OCI-LY1 (cell line): ENCODE measurements around the gene SPRTN.

ENCODE experiments used
- H2AFZ ChIP-seq: fragments of 200-600 bp; sonication (generic), shearing (Covaris generic); 2 replicates; pipeline ENCODE4 v1.6.0; 2014; ENCODE audit warnings: antibody characterized with exemption, mild to moderate bottlenecking, low read length
- H3F3A ChIP-seq: fragments of 200-600 bp; sonication (generic), shearing (Covaris generic); 2 replicates; pipeline ENCODE4 v1.6.0; 2014; ENCODE audit warnings: mild to moderate bottlenecking, antibody characterized with exemption, low read length, moderate library complexity; ENCODE audit not compliant: insufficient read depth
- H3K27ac ChIP-seq: fragments of 200-600 bp; sonication (generic); 2 replicates; pipeline ENCODE4 v1.5.1; 2014; ENCODE audit warnings: low read length, mixed run types, mild to moderate bottlenecking, low read depth; ENCODE audit not compliant: poor library complexity, severe bottlenecking
- H3K27me3 ChIP-seq: fragments of 200-600 bp; sonication (generic); 2 replicates; pipeline ENCODE4 v1.6.0; 2014; ENCODE audit warnings: antibody characterized with exemption, mild to moderate bottlenecking, low read length, moderate library complexity; ENCODE audit not compliant: insufficient read depth
- H3K36me3 ChIP-seq: fragments of 200-600 bp; sonication (generic); 2 replicates; pipeline ENCODE4 v1.6.1; 2014; ENCODE audit warnings: mild to moderate bottlenecking, antibody characterized with exemption, low read length, moderate library complexity, mixed read lengths; ENCODE audit not compliant: insufficient read depth
- H3K4me1 ChIP-seq: fragments of 200-600 bp; sonication (generic); 2 replicates; pipeline ENCODE4 v1.5.1; 2014; ENCODE audit warnings: mild to moderate bottlenecking, low read length, moderate library complexity; ENCODE audit not compliant: insufficient read depth, severe bottlenecking
- H3K4me2 ChIP-seq: fragments of 200-600 bp; sonication (generic), shearing (Covaris generic); 2 replicates; pipeline ENCODE4 v1.6.1; 2014; ENCODE audit warnings: low read length
- H3K4me3 ChIP-seq: fragments of 200-600 bp; sonication (generic); 2 replicates; pipeline ENCODE4 v1.5.1; 2014; ENCODE audit warnings: low read length, low read depth, mild to moderate bottlenecking, mixed read lengths; ENCODE audit not compliant: poor library complexity, severe bottlenecking
- H3K79me2 ChIP-seq: fragments of 200-600 bp; shearing (Covaris generic); 2 replicates; pipeline ENCODE4 v1.6.1; 2016; ENCODE audit warnings: mixed run types, low read length, mixed read lengths; ENCODE audit not compliant: insufficient read depth
- H3K9ac ChIP-seq: fragments of 200-600 bp; sonication (generic), shearing (Covaris generic); 2 replicates; pipeline ENCODE4 v1.6.1; 2014; ENCODE audit warnings: mild to moderate bottlenecking, low read length, mixed read lengths
- H3K9me2 ChIP-seq: fragments of 200-600 bp; sonication (generic), shearing (Covaris generic); 2 replicates; pipeline ENCODE4 v1.6.1; 2014; ENCODE audit warnings: low read depth, mild to moderate bottlenecking, low read length, mixed read lengths
- H3K9me3 ChIP-seq: fragments of 200-600 bp; shearing (Covaris generic); 2 replicates; pipeline ENCODE4 v1.6.1; 2014; ENCODE audit warnings: low read length, mixed read lengths
- H4K20me1 ChIP-seq: fragments of 200-600 bp; sonication (generic), shearing (Covaris generic); 2 replicates; pipeline ENCODE4 v1.6.0; 2016; ENCODE audit warnings: mild to moderate bottlenecking, low read length; ENCODE audit not compliant: insufficient read depth
- EZH2 ChIP-seq: fragments of 200-600 bp; sonication (generic), shearing (Covaris generic); IDR thresholded peaks from 2 replicates; pipeline ENCODE4 v1.8.0; 2017; ENCODE audit warnings: borderline replicate concordance, mixed run types, mild to moderate bottlenecking, antibody characterized with exemption, low read length, moderate library complexity, mixed read lengths
- TF ChIP-seq, protein P1 (sequence below): fragments of 200-600 bp; sonication (generic), shearing (Covaris generic); IDR thresholded peaks from 2 replicates; pipeline ENCODE4 v1.5.1; 2017; ENCODE audit warnings: mild to moderate bottlenecking, antibody characterized with exemption, low read length, moderate library complexity, mixed read lengths

SPRTN gene

DNA sequence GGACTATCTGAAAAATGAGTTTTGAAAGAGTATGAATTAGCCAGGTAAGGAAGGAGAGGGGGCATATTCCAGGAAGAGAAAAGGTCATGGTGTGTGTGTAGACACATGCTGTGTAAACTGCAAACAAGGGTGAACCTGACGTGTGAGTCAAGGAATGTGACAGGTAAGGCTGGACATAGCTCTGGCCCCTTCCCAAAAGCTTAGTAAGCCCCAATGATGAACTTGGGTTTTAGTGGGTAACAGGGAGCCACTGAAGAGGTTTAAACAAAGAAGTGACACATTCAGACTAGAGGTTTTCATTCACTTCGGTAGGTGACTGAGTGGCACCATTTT lies 47.3 kb downstream of the SPRTN start:
- no peak overlapping the region for H3K9ac ChIP-seq
- H3K27me3 ChIP-seq, result no peaks in the 10 kb centered on the region
- H3K4me3 ChIP-seq, result no peak overlapping the region
- H3F3A ChIP-seq, result no peaks in the 10 kb centered on the region
- peaks cover 10% of the 10 kb centered on the region; the same call in 1 of the 2 replicates for H3K79me2 ChIP-seq
- H3K9me3 ChIP-seq, result no peaks in the 10 kb centered on the region
- no peaks in the 10 kb centered on the region for H3K9me2 ChIP-seq
- no peaks in the 10 kb centered on the region for H4K20me1 ChIP-seq
- TF ChIP-seq, protein P1, sequence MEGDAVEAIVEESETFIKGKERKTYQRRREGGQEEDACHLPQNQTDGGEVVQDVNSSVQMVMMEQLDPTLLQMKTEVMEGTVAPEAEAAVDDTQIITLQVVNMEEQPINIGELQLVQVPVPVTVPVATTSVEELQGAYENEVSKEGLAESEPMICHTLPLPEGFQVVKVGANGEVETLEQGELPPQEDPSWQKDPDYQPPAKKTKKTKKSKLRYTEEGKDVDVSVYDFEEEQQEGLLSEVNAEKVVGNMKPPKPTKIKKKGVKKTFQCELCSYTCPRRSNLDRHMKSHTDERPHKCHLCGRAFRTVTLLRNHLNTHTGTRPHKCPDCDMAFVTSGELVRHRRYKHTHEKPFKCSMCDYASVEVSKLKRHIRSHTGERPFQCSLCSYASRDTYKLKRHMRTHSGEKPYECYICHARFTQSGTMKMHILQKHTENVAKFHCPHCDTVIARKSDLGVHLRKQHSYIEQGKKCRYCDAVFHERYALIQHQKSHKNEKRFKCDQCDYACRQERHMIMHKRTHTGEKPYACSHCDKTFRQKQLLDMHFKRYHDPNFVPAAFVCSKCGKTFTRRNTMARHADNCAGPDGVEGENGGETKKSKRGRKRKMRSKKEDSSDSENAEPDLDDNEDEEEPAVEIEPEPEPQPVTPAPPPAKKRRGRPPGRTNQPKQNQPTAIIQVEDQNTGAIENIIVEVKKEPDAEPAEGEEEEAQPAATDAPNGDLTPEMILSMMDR, result no peak
- no peak for TF ChIP-seq EZH2
- no peak overlapping the region for H3K27ac ChIP-seq
- no peaks in the 10 kb centered on the region for H3K36me3 ChIP-seq
- H3K4me2 ChIP-seq, result no peak overlapping the region
- H3K4me1 ChIP-seq, result no peaks in the 10 kb centered on the region
- H2AFZ ChIP-seq, result no peak overlapping the region

DNA sequence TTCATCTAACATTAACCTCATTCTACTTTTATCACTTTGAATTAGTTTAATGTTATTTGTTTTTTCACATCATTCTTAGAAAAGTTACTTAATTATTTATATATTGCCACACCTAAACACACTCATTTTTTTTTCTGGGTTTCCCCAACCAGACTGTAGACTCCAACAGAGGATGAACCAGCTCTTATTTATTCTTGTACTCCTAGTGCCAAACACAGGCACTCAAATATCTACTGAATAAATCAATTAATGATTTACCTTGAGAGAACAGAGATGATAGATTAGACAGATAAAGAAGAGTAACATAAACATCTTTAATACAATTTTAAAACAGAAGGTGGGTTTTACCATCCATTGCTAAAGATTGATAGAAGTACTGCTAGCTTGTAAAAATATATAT lies 48.4 kb downstream of the SPRTN start:
- H4K20me1 ChIP-seq, result no peaks in the 10 kb centered on the region
- peaks cover 7% of the 10 kb centered on the region; the same call in 1 of the 2 replicates for H3K79me2 ChIP-seq
- H3K27ac ChIP-seq, result no peak overlapping the region
- no peaks in the 10 kb centered on the region for H3K4me1 ChIP-seq
- H3K27me3 ChIP-seq, result no peaks in the 10 kb centered on the region
- H3K9me2 ChIP-seq, result no peaks in the 10 kb centered on the region
- H3K9me3 ChIP-seq, result no peaks in the 10 kb centered on the region
- no peak overlapping the region for H3K4me2 ChIP-seq
- TF ChIP-seq, protein P1, result no peak
- TF ChIP-seq EZH2, result no peak
- no peaks in the 10 kb centered on the region for H3F3A ChIP-seq
- H2AFZ ChIP-seq, result no peak overlapping the region
- H3K36me3 ChIP-seq, result no peaks in the 10 kb centered on the region
- H3K4me3 ChIP-seq, result no peak overlapping the region
- H3K9ac ChIP-seq, result no peak overlapping the region

DNA sequence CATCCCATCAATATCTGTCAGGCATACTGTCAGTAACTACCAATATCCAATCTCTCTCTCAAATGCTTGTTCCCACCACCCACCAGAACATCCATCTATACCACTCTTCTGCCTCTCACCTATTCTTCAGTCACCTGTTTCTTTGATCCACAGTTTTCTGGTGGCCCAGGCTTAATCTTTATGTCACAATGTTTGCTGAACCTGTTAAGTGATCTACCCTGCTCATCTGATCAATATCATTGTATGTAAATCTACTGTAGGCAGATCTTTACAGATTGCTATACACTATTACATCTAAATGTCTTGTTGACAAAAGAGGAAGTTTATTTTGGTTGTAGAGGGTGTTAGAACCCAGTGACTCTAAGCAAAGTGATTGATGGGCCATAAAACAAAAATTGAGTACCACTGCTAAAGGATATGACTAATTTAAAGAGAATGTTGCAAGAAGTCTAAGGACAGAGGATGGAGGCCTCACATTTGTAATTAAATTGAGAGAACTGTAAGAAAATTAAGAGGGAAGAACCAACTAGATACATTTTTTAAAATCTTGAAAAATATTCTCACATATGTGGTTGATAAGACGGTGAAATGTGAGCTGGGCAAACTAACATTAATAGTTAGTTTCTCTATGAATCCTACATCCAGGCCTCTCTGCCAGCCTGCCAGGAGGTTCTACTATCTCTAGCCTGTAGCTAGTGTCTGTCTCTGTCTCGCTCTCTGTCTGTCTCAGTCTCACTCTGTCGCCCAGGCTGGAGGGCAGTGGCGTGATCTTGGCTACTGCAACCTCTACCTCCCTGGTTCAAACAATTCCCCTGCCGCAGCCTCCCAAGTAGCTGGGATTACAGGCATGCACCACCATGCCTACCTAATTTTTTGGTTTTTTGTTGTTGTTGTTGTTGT lies 49.9 kb downstream of the SPRTN start:
- no peak overlapping the region for H3K4me3 ChIP-seq
- H3K27ac ChIP-seq, result no peak overlapping the region
- peaks cover 7% of the 10 kb centered on the region; the same call in 1 of the 2 replicates for H3K79me2 ChIP-seq
- H3K9me2 ChIP-seq, result no peaks in the 10 kb centered on the region
- H3K4me2 ChIP-seq, result no peak overlapping the region
- H3K4me1 ChIP-seq, result no peaks in the 10 kb centered on the region
- no peaks in the 10 kb centered on the region for H3F3A ChIP-seq
- no peak overlapping the region for H3K9ac ChIP-seq
- H4K20me1 ChIP-seq, result no peaks in the 10 kb centered on the region
- H3K36me3 ChIP-seq, result no peaks in the 10 kb centered on the region
- no peaks in the 10 kb centered on the region for H3K27me3 ChIP-seq
- no peaks in the 10 kb centered on the region for H3K9me3 ChIP-seq
- TF ChIP-seq, protein P1, result no peak
- TF ChIP-seq EZH2, result no peak
- H2AFZ ChIP-seq, result no peak overlapping the region
